K562 (cell line): Measurements from ENCODE around the gene ERGIC3. TPM values are rescaled to one million over a fixed set of nuclear protein-coding genes. Genes with fewer than 3 reads are reported as not detected.

Experiments
- ATAC-seq: fragments of 200-7000 bp; cut with Tn5 transposase; 3 replicates; pipeline ENCODE4 v1.9.1; 2020; ENCODE audit warnings: moderate library complexity
- BruUV-seq: library from RNA; stranded (reverse); fragments of 400-500 nt; replicated peaks from 2 replicates; lab custom pipeline; 2021; lab: Mats Ljungman, UMichigan
- CTCF ChIA-PET: fragments of 300-600 bp; formaldehyde crosslinking; extraction: SDS; loops from one replicate; lab custom pipeline; 2021; ENCODE audit warnings: low intra/inter-chr PET ratio; lab: Yijun Ruan, JAX
- POLR2A ChIA-PET: fragments of 300-600, 350-650 bp; sonication (Branson Sonifier 250); formaldehyde crosslinking; extraction: SDS; loops from one replicate; lab custom pipeline; 2021; ENCODE audit warnings: antibody characterized with exemption, inconsistent platforms; lab: Yijun Ruan, JAX
- DNase-seq, 4 experiments: peaks; one replicate each; pipeline versions ENCODE4 v3.0.0 to v3.0.0-alpha.2; 2011 to 2018; ENCODE audit warnings: low spot score in 3 of 4, mixed read lengths in 3 of 4; ENCODE audit errors: extremely low read depth in 1 of 4
- FAIRE-seq: peaks from 2 replicates; lab custom pipeline; 2011; peaks lifted over from hg19 to GRCh38; lab: Jason Lieb, UNC
- H2AFZ ChIP-seq: 2 replicates; pipeline ENCODE4 v1.6.0; 2011; ENCODE audit warnings: low read depth, low read length, control low read depth, inconsistent platforms
- H3K27ac ChIP-seq: fragments of 200-600 bp; 3 replicates; pipeline ENCODE4 v1.8.0; 2011; ENCODE audit warnings: low read depth, mild to moderate bottlenecking, control low read depth, inconsistent platforms, low read length, moderate library complexity, mixed read lengths; ENCODE audit errors: extremely low read depth
- H3K27me3 ChIP-seq, 2 experiments: fragments of 300-600 bp in 1 of 2; 2 replicates in 1 of 2; 3 replicates in 1 of 2; pipeline versions ENCODE4 v1.6.0 to v1.8.0; 2011; ENCODE audit warnings: inconsistent platforms in 2 of 2, low read length in 2 of 2, mild to moderate bottlenecking in 1 of 2, mixed read lengths in 1 of 2, moderate library complexity in 1 of 2; ENCODE audit not compliant: control insufficient read depth in 2 of 2, insufficient read depth in 2 of 2
- H3K36me3 ChIP-seq: fragments of 300-600 bp; 3 replicates; pipeline ENCODE4 v1.8.0; 2011; ENCODE audit warnings: mild to moderate bottlenecking, low read length, inconsistent platforms; ENCODE audit not compliant: control insufficient read depth, insufficient read depth
- H3K4me1 ChIP-seq, 2 experiments: fragments of 200-600 bp in 1 of 2; replicated peaks in 1 of 2; 2 replicates in 1 of 2; 3 replicates in 1 of 2; pipeline versions ENCODE4 v1.5.1 to v1.8.0; 2011; ENCODE audit warnings: inconsistent platforms in 2 of 2, low read length in 2 of 2, mild to moderate bottlenecking in 1 of 2, mixed read lengths in 1 of 2, moderate library complexity in 1 of 2; ENCODE audit not compliant: control insufficient read depth in 2 of 2, insufficient read depth in 2 of 2
- H3K4me2 ChIP-seq: 2 replicates; pipeline ENCODE4 v1.6.1; 2011; ENCODE audit warnings: low read length, control low read depth, inconsistent platforms, mixed read lengths; ENCODE audit not compliant: insufficient read depth
- H3K4me3 ChIP-seq: fragments of 200-600 bp; sonication (generic), shearing (Covaris generic); 2 replicates; pipeline ENCODE4 v1.5.1; 2016; ENCODE audit warnings: control low read depth, inconsistent platforms
- H3K79me2 ChIP-seq: fragments of 200-600 bp; 3 replicates; pipeline ENCODE4 v1.8.0; 2011; ENCODE audit warnings: low read length, inconsistent platforms; ENCODE audit not compliant: control insufficient read depth, insufficient read depth
- H3K9ac ChIP-seq, 2 experiments: 2 replicates each; pipeline versions ENCODE4 v1.6.0 to v1.6.1; 2011; ENCODE audit warnings: low read depth in 2 of 2, low read length in 2 of 2, control low read depth in 1 of 2, inconsistent platforms in 1 of 2, mild to moderate bottlenecking in 1 of 2, mixed read lengths in 1 of 2; ENCODE audit not compliant: insufficient read depth in 1 of 2
- H3K9me1 ChIP-seq: one replicate; pipeline ENCODE4 v1.6.0; 2011; ENCODE audit warnings: inconsistent platforms, mild to moderate bottlenecking, low read length, moderate library complexity; ENCODE audit not compliant: control insufficient read depth, insufficient read depth
- H3K9me3 ChIP-seq: replicated peaks from 2 replicates; pipeline ENCODE4 v1.5.1; 2011; ENCODE audit warnings: low read depth, low read length, inconsistent platforms; ENCODE audit not compliant: control insufficient read depth, insufficient read depth
- H4K20me1 ChIP-seq: replicated peaks from 2 replicates; pipeline ENCODE4 v1.6.1; 2011; ENCODE audit warnings: low read length, inconsistent platforms, mixed read lengths; ENCODE audit not compliant: control insufficient read depth, insufficient read depth
- ELF4 ChIP-seq: fragments of 450-650 bp; formaldehyde crosslinking; IDR thresholded peaks from 2 replicates; pipeline ENCODE4 v1.4.0; 2022; ENCODE audit warnings: missing genetic modification characterization
- HDGF ChIP-seq: fragments of 450-650 bp; IDR thresholded peaks from 2 replicates; pipeline ENCODE4 v1.6.1; 2016
- PHF8 ChIP-seq: fragments of 200-600 bp; sonication (generic); IDR thresholded peaks from 2 replicates; pipeline ENCODE4 v1.6.1; 2012; ENCODE audit warnings: mixed run types, mild to moderate bottlenecking, inconsistent platforms, low read length, moderate library complexity, borderline replicate concordance
- RBFOX2 ChIP-seq: fragments of 200-400 bp; formaldehyde crosslinking; IDR thresholded peaks from 2 replicates; pipeline ENCODE4 v1.6.1; 2017; ENCODE audit warnings: low read depth, mild to moderate bottlenecking, low read length, moderate library complexity
- SP1 ChIP-seq: sonication (generic); formaldehyde crosslinking; IDR thresholded peaks from 2 replicates; pipeline ENCODE4 v1.8.1; 2022; ENCODE audit warnings: mild to moderate bottlenecking, missing genetic modification reagents
- SPI1 ChIP-seq: IDR thresholded peaks from 2 replicates; pipeline ENCODE4 v1.6.1; 2011; ENCODE audit warnings: low read depth, low read length, control low read depth, borderline replicate concordance
- ZFP91 ChIP-seq: sonication (generic); formaldehyde crosslinking; IDR thresholded peaks from 2 replicates; pipeline ENCODE4 v1.8.0; 2022; ENCODE audit warnings: mild to moderate bottlenecking, missing genetic modification reagents
- ZNF224 ChIP-seq: sonication (generic); formaldehyde crosslinking; IDR thresholded peaks from 2 replicates; pipeline ENCODE4 v1.8.0; 2022; ENCODE audit warnings: mild to moderate bottlenecking, missing genetic modification reagents
- ZNF280B ChIP-seq: fragments of 250-450 bp; sonication (Bioruptor Pico); IDR thresholded peaks from 2 replicates; pipeline ENCODE4 v1.5.1; 2021; ENCODE audit warnings: mild to moderate bottlenecking
- ZNF586 ChIP-seq: fragments of 450-650 bp; formaldehyde crosslinking; conservative IDR thresholded peaks from 2 replicates; pipeline ENCODE4 v1.4.0; 2020; ENCODE audit warnings: mild to moderate bottlenecking, moderate library complexity
- WGBS: fragments of 100-300 bp; shearing (Covaris generic); methylation state at CpG from one replicate; pipeline ENCODE4 v1.1.6; 2016; ENCODE audit warnings: low coverage, mixed read lengths; ENCODE audit not compliant: insufficient coverage; ENCODE audit errors: missing lambda C conversion rate; 5-methylcytosine and 5-hydroxymethylcytosine counted together
- in situ Hi-C: fragments of 300-500 bp; cut with MboI; formaldehyde crosslinking; loops from 4 replicates; pipeline ENCODE4 v1.15.0; 2018; ENCODE audit warnings: inconsistent platforms, mixed read lengths
- intact Hi-C: fragments of 100-400 bp; cut with micrococcal nuclease; formaldehyde crosslinking; loops from 2 replicates; pipeline ENCODE4 v1.14.2; 2022
- polyA plus RNA-seq, 8 experiments: library from polyadenylated mRNA; depleted of rRNA in 4 of 8; stranded (reverse) in 5 of 8; unstranded in 3 of 8; fragments of >200 nt; fragmentation: Nextera tagmentation in 2 of 8; fragmentation: Illumina TruSeq in 1 of 8; extraction: Ambion mirVana in 2 of 8; extraction: Trizol in 1 of 8; gene quantifications; 2 replicates each; pipeline versions ENCODE4 v1.2.1 to v1.2.3, GENCODE V29; 2011 to 2014; ENCODE audit warnings: inconsistent platforms in 1 of 8, missing spikeins in 1 of 8
- total RNA-seq, 7 experiments: library from RNA; depleted of rRNA in 6 of 7; stranded (reverse); fragments of >200 nt in 6 of 7; fragmentation: Illumina TruSeq in 2 of 7; extraction: Trizol in 2 of 7; gene quantifications; 2 replicates each; pipeline versions ENCODE4 v1.2.1 to v1.2.3, GENCODE V29; 2011 to 2021; ENCODE audit warnings: low replicate concordance in 1 of 7
- TF ChIP-seq, protein P1 (sequence below): fragments of 250-450 bp; sonication (Bioruptor Pico); IDR thresholded peaks from 2 replicates; pipeline ENCODE4 v1.8.0; 2021; ENCODE audit warnings: borderline replicate concordance, mild to moderate bottlenecking, moderate library complexity; ENCODE audit not compliant: poor library complexity, severe bottlenecking
- TF ChIP-seq, protein P2 (sequence below): fragments of 450-650 bp; IDR thresholded peaks from 2 replicates; pipeline ENCODE4 v1.6.1; 2014; ENCODE audit warnings: low read depth, mild to moderate bottlenecking, moderate library complexity, borderline replicate concordance
- TF ChIP-seq, protein P3 (sequence below), 2 experiments: fragments of 200-800 bp in 1 of 2; sonication (Bioruptor generic) in 1 of 2; sonication (generic) in 1 of 2; formaldehyde crosslinking in 1 of 2; IDR thresholded peaks in 1 of 2; conservative IDR thresholded peaks in 1 of 2; 2 replicates each; pipeline versions ENCODE4 v1.5.0 to v1.6.1; 2016 to 2020; ENCODE audit warnings: missing compliant biosample characterization in 1 of 2, missing genetic modification characterization in 1 of 2, missing genetic modification reagents in 1 of 2

The ERGIC3 gene
- total and polyA plus RNA-seq, 9 of the 15 experiments (the other 6 are each of a cell fraction or from before 2014, with no cell fraction given), result 121 to 278 (median 184) TPM

DNA sequence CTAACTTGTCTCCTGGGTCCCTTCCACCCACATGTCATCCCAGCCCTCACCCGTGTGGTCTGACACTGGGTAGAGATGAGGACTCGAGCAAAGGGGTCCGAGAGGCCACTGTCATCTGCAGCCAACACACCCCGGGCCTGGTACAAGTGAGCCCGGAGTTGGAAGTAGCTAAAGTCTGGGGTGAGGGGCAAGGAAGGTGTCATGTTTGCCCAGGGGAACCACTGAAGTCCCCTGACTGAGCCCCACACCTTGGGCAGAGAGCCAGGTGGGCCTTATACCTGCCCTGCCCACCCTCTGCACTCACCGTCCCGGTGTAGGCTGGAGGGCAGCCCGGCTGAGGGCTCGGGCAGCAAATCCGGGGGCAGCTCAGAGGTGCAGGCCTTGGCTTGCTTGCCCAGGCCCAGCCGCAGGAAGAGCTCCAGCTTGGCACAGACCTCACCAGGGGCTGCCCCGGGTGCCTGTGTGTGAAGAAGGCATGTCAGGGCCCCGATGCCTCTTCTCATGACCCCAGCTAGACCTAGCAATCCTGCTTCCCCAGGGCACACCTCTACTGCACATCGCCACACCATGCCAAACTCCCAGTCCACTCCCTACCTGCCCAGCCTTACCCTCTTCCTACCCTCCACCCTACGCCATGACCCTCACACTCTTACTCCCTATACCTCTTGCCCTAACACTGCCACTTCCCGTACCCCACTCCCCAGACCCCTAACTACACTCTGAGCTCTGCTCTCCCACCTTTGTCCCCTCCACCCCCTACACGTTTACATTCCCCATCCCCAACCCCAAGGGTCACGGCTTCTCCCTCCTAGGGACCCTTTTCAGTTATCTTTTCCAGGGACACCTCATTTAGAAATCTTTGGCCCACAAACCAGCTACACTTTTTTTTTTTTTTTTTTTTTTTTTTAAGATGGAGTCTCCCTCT lies 42.0 kb downstream of the ERGIC3 start:
- ChIA-PET POLR2A (interaction anchor here (0.6 to 2.7 kb wide), 5 partner anchors 15 to 1150 kb away, joined by 3 to 7 read pairs (median 3); partner anchors contain the start of gene SPAG4), CTCF (no interaction called here)
- Histone ChIP-seq H3K9me3 (no peaks in the 10 kb centered on the region), H3K36me3 (no peaks in the 10 kb centered on the region), H3K4me1 (peaks cover 0 to 5% of the 10 kb centered on the region in 2 experiments; a peak in 3 of 5 replicates), H3K79me2 (no peaks in the 10 kb centered on the region), H3K9me1 (no peaks in the 10 kb centered on the region), H3K4me3 (no peak overlapping the region), H3K27ac (no peak overlapping the region), H3K4me2 (no peak overlapping the region), H3K27me3 (peaks cover 0 to 6% of the 10 kb centered on the region in 2 experiments; a peak in 2 of 5 replicates), H4K20me1 (no peaks in the 10 kb centered on the region), H3K9ac (no peak overlapping the region), H2AFZ (no peak overlapping the region)
- no TSS peak for BruUV-seq
- DNase-seq, result peak in 2 of 4 experiments; percentile 4 to 11
- in situ Hi-C loops, result no loop called here
- no peak for FAIRE-seq
- 46% methylated on average over 15 of the region's 18 CpGs for whole genome bisulfite sequencing
- no peak for ATAC-seq
- intact Hi-C loops, result no loop called here
- no peak for TF ChIP-seq ZNF280B (CRISPR knock-in tag)
- TF ChIP-seq, protein P1, sequence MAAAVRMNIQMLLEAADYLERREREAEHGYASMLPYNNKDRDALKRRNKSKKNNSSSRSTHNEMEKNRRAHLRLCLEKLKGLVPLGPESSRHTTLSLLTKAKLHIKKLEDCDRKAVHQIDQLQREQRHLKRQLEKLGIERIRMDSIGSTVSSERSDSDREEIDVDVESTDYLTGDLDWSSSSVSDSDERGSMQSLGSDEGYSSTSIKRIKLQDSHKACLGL (CRISPR knock-in tag), result no peak
- TF ChIP-seq, protein P2, sequence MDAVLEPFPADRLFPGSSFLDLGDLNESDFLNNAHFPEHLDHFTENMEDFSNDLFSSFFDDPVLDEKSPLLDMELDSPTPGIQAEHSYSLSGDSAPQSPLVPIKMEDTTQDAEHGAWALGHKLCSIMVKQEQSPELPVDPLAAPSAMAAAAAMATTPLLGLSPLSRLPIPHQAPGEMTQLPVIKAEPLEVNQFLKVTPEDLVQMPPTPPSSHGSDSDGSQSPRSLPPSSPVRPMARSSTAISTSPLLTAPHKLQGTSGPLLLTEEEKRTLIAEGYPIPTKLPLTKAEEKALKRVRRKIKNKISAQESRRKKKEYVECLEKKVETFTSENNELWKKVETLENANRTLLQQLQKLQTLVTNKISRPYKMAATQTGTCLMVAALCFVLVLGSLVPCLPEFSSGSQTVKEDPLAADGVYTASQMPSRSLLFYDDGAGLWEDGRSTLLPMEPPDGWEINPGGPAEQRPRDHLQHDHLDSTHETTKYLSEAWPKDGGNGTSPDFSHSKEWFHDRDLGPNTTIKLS, result no peak
- TF ChIP-seq SP1 (CRISPR knock-in tag), result no peak
- no peak for TF ChIP-seq RBFOX2
- TF ChIP-seq SPI1, result no peak
- no peak for TF ChIP-seq ZNF586 (CRISPR knock-in tag)
- TF ChIP-seq, protein P3, sequence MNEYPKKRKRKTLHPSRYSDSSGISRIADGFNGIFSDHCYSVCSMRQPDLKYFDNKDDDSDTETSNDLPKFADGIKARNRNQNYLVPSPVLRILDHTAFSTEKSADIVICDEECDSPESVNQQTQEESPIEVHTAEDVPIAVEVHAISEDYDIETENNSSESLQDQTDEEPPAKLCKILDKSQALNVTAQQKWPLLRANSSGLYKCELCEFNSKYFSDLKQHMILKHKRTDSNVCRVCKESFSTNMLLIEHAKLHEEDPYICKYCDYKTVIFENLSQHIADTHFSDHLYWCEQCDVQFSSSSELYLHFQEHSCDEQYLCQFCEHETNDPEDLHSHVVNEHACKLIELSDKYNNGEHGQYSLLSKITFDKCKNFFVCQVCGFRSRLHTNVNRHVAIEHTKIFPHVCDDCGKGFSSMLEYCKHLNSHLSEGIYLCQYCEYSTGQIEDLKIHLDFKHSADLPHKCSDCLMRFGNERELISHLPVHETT (CRISPR knock-in tag; conservative IDR thresholded peaks at IDR 0.05 in 1 of 2, IDR thresholded peaks at IDR 0.05 in 1 of 2), result no peak
- TF ChIP-seq ELF4, result no peak
- no peak for TF ChIP-seq HDGF
- TF ChIP-seq ZNF224, result no peak
- no peak for TF ChIP-seq PHF8
- TF ChIP-seq ZFP91 (CRISPR knock-in tag), result no peak
